ENCODE measurements around the gene P2RX7.

Gene P2RX7

GRCh38 chr12:121111684-121112083, 21.0 kb upstream of the P2RX7 start:
- no peak for DNase-seq

GRCh38 chr12:121112496-121112895, 20.2 kb upstream of the P2RX7 start:
- no peak for DNase-seq

- no peak for DNase-seq
Observed at GRCh38 chr12:121113057-121113456, 19.6 kb upstream of the P2RX7 start.

GRCh38 chr12:121114019-121114639, 18.5 kb upstream of the P2RX7 start:
- DNase-seq, result no peak

GRCh38 chr12:121114806-121115205, 17.9 kb upstream of the P2RX7 start:
- DNase-seq, result no peak

- DNase-seq, result no peak
Observed at GRCh38 chr12:121115530-121115929, 17.1 kb upstream of the P2RX7 start.

GRCh38 chr12:121116318-121117225, 16.1 kb upstream of the P2RX7 start:
- no peak for DNase-seq

- no peak for DNase-seq
Observed at GRCh38 chr12:121117226-121117777, 15.4 kb upstream of the P2RX7 start.

- no peak for DNase-seq
Observed at GRCh38 chr12:121120323-121120722, 12.4 kb upstream of the P2RX7 start.

GRCh38 chr12:121120989-121121755, 11.5 kb upstream of the P2RX7 start:
- no peak for DNase-seq

- DNase-seq, result no peak
Observed at GRCh38 chr12:121121805-121122204, 10.9 kb upstream of the P2RX7 start.

- no peak for DNase-seq
Observed at GRCh38 chr12:121123488-121123887, 9.2 kb upstream of the P2RX7 start.

GRCh38 chr12:121124402-121125109, 8.1 kb upstream of the P2RX7 start:
- DNase-seq, result no peak

- DNase-seq, result no peak
Observed at GRCh38 chr12:121127501-121127900, 5.2 kb upstream of the P2RX7 start.

GRCh38 chr12:121128908-121129810, 3.5 kb upstream of the P2RX7 start:
- peak; percentile 75 to 77 for DNase-seq

GRCh38 chr12:121129811-121130147, 2.9 kb upstream of the P2RX7 start:
- DNase-seq, result no peak

GRCh38 chr12:121130866-121131373, 1.8 kb upstream of the P2RX7 start:
- DNase-seq, result no peak

- no peak for DNase-seq
Observed at GRCh38 chr12:121131941-121132341, 735 bp upstream of the P2RX7 start.

- no peak for DNase-seq
Observed at GRCh38 chr12:121133838-121134237, 1.2 kb downstream of the P2RX7 start.

- no peak for DNase-seq
Observed at GRCh38 chr12:121135320-121135719, 2.6 kb downstream of the P2RX7 start.

- DNase-seq, result no peak
Observed at GRCh38 chr12:121137512-121137911, 4.8 kb downstream of the P2RX7 start.
